Left renal pelvis (tissue), 4 donors: ENCODE data around the gene GSC2. TPM values are rescaled to one million over a fixed set of nuclear protein-coding genes. Genes with fewer than 3 reads are reported as not detected.

Experiments
- DNase-seq, 4 donors: peaks; one replicate each; pipeline ENCODE4 v3.0.0-alpha.2; 2013; ENCODE audit warnings: low read depth in 4 of 4, low spot score in 3 of 4
- polyA plus RNA-seq, 4 donors: library from polyadenylated mRNA; unstranded; fragments of 120-200 nt; gene quantifications; one replicate each; pipeline ENCODE4 v1.2.1, GENCODE V29; 2013; ENCODE audit not compliant: insufficient read length in 4 of 4

The GSC2 gene
- polyA plus RNA-seq, 4 donors = not detected

GRCh38 chr22:19122752-19123492 is 27.2 kb downstream of the GSC2 start:
- DNase-seq = no peak

GRCh38 chr22:19122143-19122751 is 27.8 kb downstream of the GSC2 start, which contains the start of gene DGCR2:
TSS of gene DGCR2 (minus strand) at chr22:19122412. CDS start at chr22:19122206, 206 bp downstream.
- DNase-seq = peak; percentile 88 to 94 (median 93)

- DNase-seq = no peak
Observed at GRCh38 chr22:19121631-19122142, 28.4 kb downstream of the GSC2 start.

DNA sequence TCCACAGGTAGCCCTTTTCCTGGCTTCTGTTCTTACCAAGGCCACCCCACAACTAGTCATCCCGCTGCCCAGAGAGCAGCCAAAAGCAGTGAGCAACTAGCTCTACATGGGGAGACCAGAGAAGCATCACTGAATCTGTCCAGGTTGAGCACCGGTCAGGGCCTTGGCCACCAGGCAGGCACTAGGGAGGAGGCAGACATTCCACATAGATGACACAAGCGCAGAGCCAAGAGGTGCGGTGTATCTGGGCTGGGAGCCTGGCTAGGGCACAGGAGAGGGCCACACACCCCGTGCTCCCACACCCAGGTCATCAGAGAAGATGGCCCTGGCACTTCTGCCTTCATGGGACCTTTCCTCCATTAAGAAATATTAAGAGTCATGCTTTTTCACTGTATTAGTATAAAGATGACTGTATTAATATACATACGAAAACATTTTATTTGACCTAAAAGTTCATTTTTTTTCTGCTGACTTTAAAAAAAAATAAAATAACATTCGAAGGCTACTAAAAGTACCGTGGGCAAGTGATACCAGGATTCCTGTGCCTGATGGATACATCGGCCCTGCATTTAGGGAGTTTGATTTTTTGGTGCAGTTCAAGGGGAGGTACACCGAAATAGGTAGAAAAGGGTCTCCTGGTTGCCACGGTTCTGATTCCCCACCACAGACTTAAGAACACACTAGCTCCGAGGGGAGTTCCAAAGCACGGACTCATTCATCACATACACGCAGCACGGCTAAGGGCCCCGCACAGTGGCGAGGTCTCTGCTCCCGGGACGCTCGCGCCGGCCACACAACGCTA is 29.1 kb downstream of the GSC2 start:
- no peak for DNase-seq

DNA sequence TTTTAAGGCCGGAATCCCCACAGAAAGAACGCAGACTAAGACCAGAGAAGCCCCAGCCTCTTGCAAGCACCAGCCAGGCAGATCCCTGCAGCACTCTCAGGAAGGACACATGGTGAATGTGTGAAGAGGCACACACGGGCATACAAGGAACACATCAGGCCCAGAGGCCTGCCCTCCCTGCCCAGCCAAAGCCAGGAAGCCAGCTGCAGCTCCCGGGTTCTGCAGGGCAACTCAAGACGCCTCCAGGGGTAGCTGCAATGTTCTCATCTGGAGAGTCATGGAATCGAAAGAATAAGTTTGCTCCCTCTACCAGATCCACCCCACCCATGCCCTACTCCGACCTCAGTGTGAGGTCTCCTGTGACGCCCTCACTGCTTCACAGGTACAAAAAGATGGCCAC is 30.1 kb downstream of the GSC2 start:
- no peak for DNase-seq

- DNase-seq = no peak
Observed at GRCh38 chr22:19118329-19118880, 31.7 kb downstream of the GSC2 start.

DNA sequence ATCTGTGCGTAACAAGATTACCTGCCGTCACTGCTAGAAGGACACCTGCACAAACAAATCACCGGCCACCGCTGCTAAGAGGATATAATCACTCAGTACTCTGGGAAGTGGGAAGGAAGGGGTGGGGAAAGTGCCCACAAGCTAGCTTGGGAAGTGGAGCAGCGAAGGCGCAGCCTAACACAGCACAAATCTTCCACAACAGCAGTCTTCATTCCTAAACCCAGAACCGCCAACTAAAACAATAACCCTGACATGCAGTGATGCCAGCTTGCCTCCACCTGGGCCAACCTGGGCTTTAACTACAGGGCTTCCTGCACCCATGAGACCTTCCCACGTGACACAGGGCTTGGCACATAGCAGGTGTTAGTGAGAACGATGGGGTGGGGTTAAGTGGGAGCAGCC is 33.0 kb downstream of the GSC2 start:
- no peak for DNase-seq

DNA sequence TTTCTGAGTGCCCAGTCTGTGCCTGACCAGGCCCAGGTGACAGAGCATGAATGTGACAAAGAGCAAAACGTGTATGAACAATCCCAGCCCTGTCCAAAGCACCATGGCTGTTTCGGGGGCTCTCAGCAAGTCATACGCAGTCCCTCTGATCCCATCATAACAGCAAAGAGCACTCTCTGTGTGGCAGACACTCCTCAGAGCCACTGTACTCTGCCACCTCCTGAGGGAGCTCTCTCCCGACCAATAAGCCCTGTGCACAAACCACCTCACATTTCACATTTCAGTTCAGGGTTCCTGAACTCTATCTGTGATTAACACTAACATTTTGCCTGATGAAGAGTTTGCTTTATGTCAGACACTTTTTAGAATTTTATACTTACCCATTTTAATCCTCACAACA is 34.5 kb downstream of the GSC2 start:
- no peak for DNase-seq

DNA sequence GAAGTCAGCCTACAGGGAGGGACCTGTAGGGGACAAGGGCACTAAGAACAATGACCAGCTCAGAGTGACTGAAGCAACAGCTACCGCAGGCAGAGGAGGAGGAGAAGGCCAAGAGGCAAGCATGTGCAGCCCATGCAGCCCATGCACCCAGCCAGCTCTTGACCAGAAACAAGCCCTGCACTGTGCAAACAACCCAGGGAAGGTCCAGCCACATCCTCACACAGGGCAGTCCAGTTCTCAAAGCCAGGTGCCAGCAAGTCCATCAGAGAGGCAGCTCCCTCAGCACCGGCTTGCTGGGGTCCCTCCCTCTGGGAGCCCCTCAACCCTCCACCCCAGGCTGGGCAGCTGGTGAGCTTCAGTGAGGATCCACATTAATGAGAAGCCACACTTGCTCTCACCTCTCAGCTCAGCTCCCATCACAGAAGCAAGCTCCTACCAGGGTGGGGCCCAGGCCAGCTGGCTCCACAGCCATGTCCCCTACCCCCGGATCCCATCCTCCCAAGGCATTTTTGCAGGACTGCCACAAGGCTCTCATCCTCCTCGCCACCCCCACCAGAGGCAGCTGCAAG is 35.0 kb downstream of the GSC2 start:
- no peak for DNase-seq

DNA sequence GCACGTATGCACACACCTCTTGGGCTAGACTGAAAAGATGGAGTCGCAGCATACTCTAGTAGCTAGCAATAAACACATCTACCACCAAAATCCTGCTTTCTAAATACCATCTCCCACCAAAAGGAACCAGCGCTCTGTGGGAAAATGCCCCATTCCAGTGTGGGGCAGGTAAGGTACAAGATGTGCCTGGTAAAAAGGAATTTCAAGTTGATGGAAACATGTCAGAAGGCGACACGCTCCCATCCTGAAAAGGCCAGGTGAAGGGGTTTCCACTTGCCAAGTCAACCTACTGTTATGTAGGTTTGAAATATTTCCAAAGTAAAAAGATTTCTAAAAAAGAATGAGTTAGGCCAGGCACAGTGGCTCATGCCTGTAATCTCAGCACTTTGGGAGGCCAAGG is 36.7 kb downstream of the GSC2 start:
- DNase-seq = no peak

GRCh38 chr22:19111584-19111983 is 38.5 kb downstream of the GSC2 start:
- DNase-seq = no peak

- DNase-seq = no peak
Observed at GRCh38 chr22:19111140-19111539, 39.0 kb downstream of the GSC2 start.

DNA sequence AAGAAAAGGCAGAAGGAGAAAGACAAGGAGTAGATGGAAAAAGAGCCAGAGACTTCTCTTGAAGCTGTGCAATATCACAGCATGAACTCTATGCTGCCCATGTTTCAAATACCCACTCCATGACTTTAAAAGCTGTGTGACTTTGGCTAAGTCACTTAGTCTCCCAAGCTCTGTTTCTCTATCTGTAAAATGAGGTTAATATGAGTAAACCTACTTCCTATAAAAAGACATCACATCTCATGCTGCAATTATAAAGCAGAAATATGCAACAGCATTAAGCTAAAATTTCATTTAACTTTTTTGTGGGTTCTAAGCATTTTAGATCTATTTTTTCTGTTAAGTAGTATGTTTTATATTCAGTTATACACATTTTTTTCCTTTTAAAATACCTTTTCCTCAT is 39.4 kb downstream of the GSC2 start:
- no peak for DNase-seq

GRCh38 chr22:19110064-19110458 is 40.0 kb downstream of the GSC2 start:
- DNase-seq = no peak

DNA sequence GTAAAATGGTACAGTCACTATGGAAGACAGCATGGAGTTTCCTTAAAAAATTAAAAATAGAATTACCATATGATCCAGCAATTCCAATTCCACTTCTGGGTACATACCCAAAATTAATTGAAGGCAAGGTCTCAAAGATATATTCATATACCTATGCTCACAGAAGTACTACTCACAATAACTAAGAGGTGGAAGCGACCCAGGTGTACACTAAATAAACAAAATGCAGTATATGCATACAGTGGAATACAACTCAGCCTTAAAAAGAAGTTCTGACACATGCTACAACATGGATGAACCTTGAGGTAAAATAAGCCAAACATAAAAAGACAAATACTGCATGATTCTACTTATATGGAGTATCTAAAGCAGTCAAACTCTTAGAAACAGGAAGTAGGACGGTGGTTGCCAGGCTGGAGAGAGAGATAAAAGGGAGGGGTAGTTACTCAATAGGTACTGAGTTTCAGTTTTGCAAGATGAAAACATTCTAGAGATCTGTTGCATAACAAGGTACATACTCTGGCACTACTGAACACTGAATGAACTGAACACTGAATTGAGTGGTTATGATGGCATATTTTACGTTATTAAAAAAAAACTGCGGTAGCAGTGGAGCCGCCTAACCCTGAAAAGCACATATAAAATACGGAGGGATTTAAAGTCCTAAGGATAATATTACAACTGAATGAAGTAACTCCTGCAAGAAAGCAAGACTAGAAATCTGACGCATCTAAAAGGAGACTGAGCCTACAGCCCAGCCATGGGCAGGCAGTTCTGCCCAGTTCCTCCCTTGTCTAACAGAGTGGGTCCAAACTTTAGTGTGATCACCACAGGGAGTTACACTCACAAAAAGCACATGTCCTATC is 40.7 kb downstream of the GSC2 start:
- no peak for DNase-seq

- DNase-seq = no peak
Observed at GRCh38 chr22:19108807-19109197, 41.3 kb downstream of the GSC2 start.

DNA sequence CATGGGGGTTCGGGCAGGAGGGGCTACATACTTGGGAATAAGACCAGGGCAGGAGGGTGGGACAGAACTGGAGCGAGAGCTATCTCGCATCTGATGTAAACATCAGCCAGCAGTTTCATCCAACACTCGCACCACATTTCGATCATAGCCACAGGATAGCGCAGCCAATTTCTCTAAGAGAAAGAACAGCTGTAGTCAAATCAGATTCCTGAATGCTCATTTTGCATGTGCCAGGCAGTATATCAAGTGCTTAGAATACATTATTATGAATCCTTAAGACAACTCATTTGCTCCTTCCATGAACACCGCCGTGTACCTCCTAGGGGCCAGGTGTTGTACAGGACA is 42.4 kb downstream of the GSC2 start:
- DNase-seq = no peak

- DNase-seq = no peak
Observed at GRCh38 chr22:19106886-19107729, 43.0 kb downstream of the GSC2 start.
